ENCODE measurements around the gene AADACL4.

The AADACL4 gene

GRCh38 chr1:12678350-12678749, 34.5 kb downstream of the AADACL4 start:
- no peak for TF ChIP-seq CTCF (IDR thresholded peaks at IDR 0.05; ENCODE audit: low read depth, low read length, missing control alignments)
- in situ Hi-C loops (cut with HindIII; ENCODE audit: low pct_ligation_motif_present, low sequenced_read_pairs): no loop called here
- no peaks in the 10 kb centered on the region for H3K36me3 ChIP-seq (replicated peaks)
- H3K27me3 ChIP-seq (replicated peaks): no peaks in the 10 kb centered on the region
- H3K27ac ChIP-seq: no peak overlapping the region
- DNase-seq: no peak
- no peak overlapping the region for H3K4me3 ChIP-seq (ENCODE audit: low read depth, low read length)

GRCh38 chr1:12678820-12679219, 34.9 kb downstream of the AADACL4 start:
- in situ Hi-C loops (cut with HindIII; ENCODE audit: low pct_ligation_motif_present, low sequenced_read_pairs): no loop called here
- H3K27me3 ChIP-seq (replicated peaks): no peaks in the 10 kb centered on the region
- H3K27ac ChIP-seq: no peak overlapping the region
- no peak overlapping the region for H3K4me3 ChIP-seq (ENCODE audit: low read depth, low read length)
- H3K36me3 ChIP-seq (replicated peaks): no peaks in the 10 kb centered on the region
- DNase-seq: no peak
- no peak for TF ChIP-seq CTCF (IDR thresholded peaks at IDR 0.05; ENCODE audit: low read depth, low read length, missing control alignments)

DNA sequence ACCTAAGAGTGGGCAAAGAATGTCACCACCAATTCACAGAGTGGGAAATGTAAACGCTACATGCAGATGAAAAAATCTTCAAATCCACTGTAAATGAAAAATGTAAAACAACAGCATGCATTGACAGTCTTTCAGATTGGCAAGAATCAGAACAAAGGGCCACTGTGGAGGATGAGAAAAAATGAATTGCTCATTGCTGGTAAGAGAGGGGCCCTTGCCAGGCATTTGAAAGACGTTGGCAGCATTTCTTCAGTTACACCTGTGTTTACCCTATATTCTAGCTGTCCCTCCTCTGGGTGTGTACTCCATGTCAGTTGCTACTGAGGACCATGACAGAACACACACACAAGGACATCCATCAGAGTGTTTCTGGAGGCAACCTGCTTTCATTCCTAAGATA, 46.3 kb downstream of the AADACL4 start:
- in situ Hi-C loops (cut with HindIII; ENCODE audit: low pct_ligation_motif_present, low sequenced_read_pairs): no loop called here
- Histone ChIP-seq H3K27me3 (replicated peaks) (no peaks in the 10 kb centered on the region), H3K27ac (no peak overlapping the region), H3K4me3 (ENCODE audit: low read depth, low read length) (no peak overlapping the region), H3K36me3 (replicated peaks) (no peaks in the 10 kb centered on the region)
- DNase-seq: no peak
- no peak for TF ChIP-seq CTCF (IDR thresholded peaks at IDR 0.05; ENCODE audit: low read depth, low read length, missing control alignments)

GRCh38 chr1:12692967-12693782, 49.3 kb downstream of the AADACL4 start:
- H3K27ac ChIP-seq: no peak overlapping the region
- no peak for DNase-seq
- no peak for TF ChIP-seq CTCF (IDR thresholded peaks at IDR 0.05; ENCODE audit: low read depth, low read length, missing control alignments)
- H3K27me3 ChIP-seq (replicated peaks): no peaks in the 10 kb centered on the region
- in situ Hi-C loops (cut with HindIII; ENCODE audit: low pct_ligation_motif_present, low sequenced_read_pairs): no loop called here
- H3K36me3 ChIP-seq (replicated peaks): no peaks in the 10 kb centered on the region
- no peak overlapping the region for H3K4me3 ChIP-seq (ENCODE audit: low read depth, low read length)

GRCh38 chr1:12696658-12697057, 52.8 kb downstream of the AADACL4 start:
- Histone ChIP-seq H3K27ac (no peak overlapping the region), H3K27me3 (replicated peaks) (no peaks in the 10 kb centered on the region), H3K4me3 (ENCODE audit: low read depth, low read length) (no peak overlapping the region), H3K36me3 (replicated peaks) (no peaks in the 10 kb centered on the region)
- in situ Hi-C loops (cut with HindIII; ENCODE audit: low pct_ligation_motif_present, low sequenced_read_pairs): no loop called here
- TF ChIP-seq CTCF (IDR thresholded peaks at IDR 0.05; ENCODE audit: low read depth, low read length, missing control alignments): no peak
- no peak for DNase-seq

DNA sequence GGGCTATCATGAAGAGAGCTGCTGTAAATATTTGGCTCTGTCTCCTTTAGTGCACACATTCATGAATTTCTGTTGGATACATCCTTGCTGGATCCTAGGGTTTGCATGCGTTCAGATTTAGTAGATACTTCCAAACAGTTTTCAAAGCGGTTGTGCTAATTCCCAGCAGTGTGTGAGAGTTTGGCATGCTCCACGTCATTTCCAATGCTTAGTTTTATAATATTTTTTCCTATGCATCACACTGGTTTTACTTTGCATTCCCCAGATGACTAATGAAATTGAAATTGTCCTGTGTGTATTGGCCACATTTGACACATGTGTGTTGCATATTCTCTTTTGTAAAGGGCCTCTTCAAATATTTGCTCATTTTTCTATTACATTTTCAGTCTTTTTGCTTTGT, 53.5 kb downstream of the AADACL4 start:
- no peaks in the 10 kb centered on the region for H3K36me3 ChIP-seq (replicated peaks)
- no peak overlapping the region for H3K27ac ChIP-seq
- in situ Hi-C loops (cut with HindIII; ENCODE audit: low pct_ligation_motif_present, low sequenced_read_pairs): no loop called here
- TF ChIP-seq CTCF (IDR thresholded peaks at IDR 0.05; ENCODE audit: low read depth, low read length, missing control alignments): no peak
- H3K27me3 ChIP-seq (replicated peaks): no peaks in the 10 kb centered on the region
- no peak for DNase-seq
- H3K4me3 ChIP-seq (ENCODE audit: low read depth, low read length): no peak overlapping the region

Data from brain microvascular endothelial cell (primary cell).